ENCODE data around the gene SNX6.
"Not testable (repeated sequence)": the region's sequence is repeated elsewhere in the genome, so short reads cannot be mapped to it uniquely, and the experiment has no call there.

SNX6 gene

GRCh38 chr14:34521071-34521470 is 108.9 kb downstream of the SNX6 start:
- DNase-seq (ENCODE audit: low spot score), result not testable (repeated sequence)

DNA sequence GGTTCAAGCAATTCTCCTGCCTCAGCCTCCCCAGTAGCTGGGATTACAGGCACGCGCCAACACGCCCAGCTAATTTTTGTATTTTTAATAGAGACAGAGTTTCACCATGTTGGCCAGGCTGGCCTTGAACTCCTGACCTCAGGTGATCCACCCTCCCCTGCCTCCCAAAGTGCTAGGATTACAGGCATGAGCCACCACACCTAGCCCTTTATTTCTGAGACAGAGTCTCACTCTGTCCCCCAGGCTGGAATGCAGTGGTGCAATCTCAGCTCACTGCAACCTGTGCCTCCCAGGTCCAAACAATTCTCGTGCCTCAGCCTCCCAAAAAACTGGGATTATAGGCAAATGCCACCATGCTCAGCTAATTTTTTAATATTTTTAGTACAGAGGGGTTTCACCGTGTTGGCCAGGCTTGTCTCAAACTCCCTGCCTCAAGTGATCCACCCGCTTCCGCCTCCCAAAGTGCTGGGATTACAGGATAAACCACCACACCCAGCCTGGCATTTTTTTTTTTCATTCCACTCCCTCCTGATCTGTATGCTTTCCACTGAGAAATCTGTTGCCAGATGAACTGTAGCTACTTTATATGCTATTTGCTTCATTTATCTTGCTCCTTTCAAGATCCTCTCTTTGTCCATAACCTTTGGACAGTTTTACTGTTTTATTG is 109.5 kb downstream of the SNX6 start:
- DNase-seq (ENCODE audit: low spot score), result not testable (repeated sequence)

Measured in globus pallidus (tissue), 1 donor.